ENCODE data around the gene TAF11L4.
"Not testable (repeated sequence)": the region's sequence is repeated elsewhere in the genome, so short reads cannot be mapped to it uniquely, and the experiment has no call there.

The TAF11L4 gene

GRCh38 chr5:17482790-17483189, 38.8 kb upstream of the TAF11L4 start:
- TF ChIP-seq CREB5 (CRISPR knock-in tag; IDR thresholded peaks at IDR 0.05; ENCODE audit: low read depth) (no peak), RARB (CRISPR knock-in tag; IDR thresholded peaks at IDR 0.05) (no peak), ZNF70 (CRISPR knock-in tag; IDR thresholded peaks at IDR 0.05) (no peak), CSRNP3 (CRISPR knock-in tag; IDR thresholded peaks at IDR 0.05) (no peak), ESRRG (CRISPR knock-in tag; IDR thresholded peaks at IDR 0.05) (no peak), PPARA (CRISPR knock-in tag; IDR thresholded peaks at IDR 0.05; ENCODE audit: borderline replicate concordance) (no peak), BACH2 (CRISPR knock-in tag; IDR thresholded peaks at IDR 0.05; ENCODE audit: borderline replicate concordance) (no peak), ISL1 (CRISPR knock-in tag; IDR thresholded peaks at IDR 0.05) (no peak), GLIS3 (CRISPR knock-in tag; IDR thresholded peaks at IDR 0.05) (no peak)
- ATAC-seq, result no peak

GRCh38 chr5:17486464-17487173, 35.0 kb upstream of the TAF11L4 start:
- not testable (repeated sequence) for ATAC-seq

DNA sequence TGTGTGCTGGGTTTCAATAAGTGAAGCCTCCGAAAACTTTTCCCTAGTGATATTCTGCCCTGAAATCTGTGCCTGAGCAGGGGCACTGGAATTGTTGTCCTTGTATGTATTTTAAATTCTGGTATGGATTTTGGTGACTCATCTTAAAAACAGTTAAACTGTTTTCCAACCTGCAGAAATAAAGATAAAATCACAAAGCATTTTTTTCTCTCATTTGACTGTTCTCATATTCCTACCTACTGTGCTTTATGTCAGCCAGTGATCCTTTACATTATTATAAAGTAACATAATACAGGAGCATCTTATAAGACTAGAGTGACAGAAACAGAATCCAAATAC, 34.5 kb upstream of the TAF11L4 start:
- no peak for ATAC-seq
- no peak for TF ChIP-seq BACH2 (CRISPR knock-in tag; IDR thresholded peaks at IDR 0.05; ENCODE audit: borderline replicate concordance)
- TF ChIP-seq ESRRG (CRISPR knock-in tag; IDR thresholded peaks at IDR 0.05), result no peak
- no peak for TF ChIP-seq CSDC2 (CRISPR knock-in tag; IDR thresholded peaks at IDR 0.05)
- TF ChIP-seq TOX (CRISPR knock-in tag; IDR thresholded peaks at IDR 0.05; ENCODE audit: borderline replicate concordance), result no peak
- TF ChIP-seq, protein P1, sequence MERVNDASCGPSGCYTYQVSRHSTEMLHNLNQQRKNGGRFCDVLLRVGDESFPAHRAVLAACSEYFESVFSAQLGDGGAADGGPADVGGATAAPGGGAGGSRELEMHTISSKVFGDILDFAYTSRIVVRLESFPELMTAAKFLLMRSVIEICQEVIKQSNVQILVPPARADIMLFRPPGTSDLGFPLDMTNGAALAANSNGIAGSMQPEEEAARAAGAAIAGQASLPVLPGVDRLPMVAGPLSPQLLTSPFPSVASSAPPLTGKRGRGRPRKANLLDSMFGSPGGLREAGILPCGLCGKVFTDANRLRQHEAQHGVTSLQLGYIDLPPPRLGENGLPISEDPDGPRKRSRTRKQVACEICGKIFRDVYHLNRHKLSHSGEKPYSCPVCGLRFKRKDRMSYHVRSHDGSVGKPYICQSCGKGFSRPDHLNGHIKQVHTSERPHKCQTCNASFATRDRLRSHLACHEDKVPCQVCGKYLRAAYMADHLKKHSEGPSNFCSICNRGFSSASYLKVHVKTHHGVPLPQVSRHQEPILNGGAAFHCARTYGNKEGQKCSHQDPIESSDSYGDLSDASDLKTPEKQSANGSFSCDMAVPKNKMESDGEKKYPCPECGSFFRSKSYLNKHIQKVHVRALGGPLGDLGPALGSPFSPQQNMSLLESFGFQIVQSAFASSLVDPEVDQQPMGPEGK (CRISPR knock-in tag; IDR thresholded peaks at IDR 0.05; ENCODE audit: borderline replicate concordance), result no peak
- TF ChIP-seq ZNF8 (CRISPR knock-in tag; IDR thresholded peaks at IDR 0.05), result no peak
- no peak for TF ChIP-seq ZNF70 (CRISPR knock-in tag; IDR thresholded peaks at IDR 0.05)
- no peak for TF ChIP-seq TSHZ2 (CRISPR knock-in tag; IDR thresholded peaks at IDR 0.05)
- TF ChIP-seq CREB5 (CRISPR knock-in tag; IDR thresholded peaks at IDR 0.05; ENCODE audit: low read depth), result no peak
- TF ChIP-seq RARB (CRISPR knock-in tag; IDR thresholded peaks at IDR 0.05), result no peak
- no peak for TF ChIP-seq ARNTL (CRISPR knock-in tag; IDR thresholded peaks at IDR 0.05; ENCODE audit: borderline replicate concordance, low read depth)
- TF ChIP-seq OSR1 (CRISPR knock-in tag; IDR thresholded peaks at IDR 0.05), result no peak
- TF ChIP-seq ZC3H10 (CRISPR knock-in tag; IDR thresholded peaks at IDR 0.05), result no peak
- no peak for TF ChIP-seq ZFP30 (CRISPR knock-in tag; IDR thresholded peaks at IDR 0.05)
- no peak for TF ChIP-seq PPARA (CRISPR knock-in tag; IDR thresholded peaks at IDR 0.05; ENCODE audit: borderline replicate concordance)
- no peak for TF ChIP-seq CSRNP3 (CRISPR knock-in tag; IDR thresholded peaks at IDR 0.05)

- not testable (repeated sequence) for ATAC-seq
Measured at GRCh38 chr5:17491257-17491656, 30.3 kb upstream of the TAF11L4 start.
